ENCODE results near the gene CHSY1.

GRCh38 chr15:101179341-101180153 lies 72.3 kb downstream of the CHSY1 start:
- TF ChIP-seq CTCF (IDR thresholded peaks at IDR 0.05) (no peak), POLR2A (IDR thresholded peaks at IDR 0.05) (no peak)
